GM18868 (cell line): ENCODE measurements around the gene ATP6V0C.
"Not testable (repeated sequence)": the region's sequence is repeated elsewhere in the genome, so short reads cannot be mapped to it uniquely, and the experiment has no call there.

Experiments used
- ATAC-seq: cut with Tn5 transposase; IDR thresholded peaks from one replicate; pipeline ENCODE4 v1.9.1; 2021; ENCODE audit warnings: mild to moderate bottlenecking, moderate library complexity; ENCODE audit not compliant: unreplicated experiment

The ATP6V0C gene

DNA sequence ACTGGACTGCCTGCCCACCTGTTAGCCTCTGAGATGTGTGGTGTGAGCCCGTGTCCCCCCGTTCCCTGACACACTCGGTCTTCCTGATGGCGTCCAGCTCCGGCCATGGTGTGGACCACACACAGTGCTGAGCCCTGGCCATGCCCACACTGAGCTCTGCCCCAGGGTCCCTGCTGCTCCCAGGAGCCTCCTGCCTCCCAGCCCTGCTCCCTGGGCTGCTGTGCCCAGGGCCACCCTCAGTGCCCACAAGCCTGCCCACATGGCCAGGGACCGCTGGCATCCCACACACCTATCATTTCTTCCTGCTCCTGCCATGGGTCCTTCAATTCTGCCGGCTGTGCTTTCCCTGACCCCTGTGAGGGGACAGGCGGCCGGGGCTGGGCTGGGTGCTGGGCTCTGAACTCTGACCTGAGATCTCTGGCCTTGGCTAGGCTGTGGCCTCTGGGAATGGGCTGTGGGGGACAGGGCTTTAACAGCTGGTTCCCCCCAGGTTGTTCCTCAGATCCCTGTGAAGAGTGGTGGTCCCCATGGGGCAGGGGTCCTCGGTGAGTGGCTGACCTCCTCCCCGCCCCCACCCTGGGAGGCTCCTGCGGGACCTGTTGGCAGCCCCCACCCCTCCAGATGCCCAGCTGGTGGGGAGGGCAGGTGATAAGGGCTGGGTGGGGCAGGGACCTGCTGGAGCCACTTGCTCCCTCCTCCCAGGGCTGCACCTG is 13.5 kb downstream of the ATP6V0C start:
- ATAC-seq = no peak

DNA sequence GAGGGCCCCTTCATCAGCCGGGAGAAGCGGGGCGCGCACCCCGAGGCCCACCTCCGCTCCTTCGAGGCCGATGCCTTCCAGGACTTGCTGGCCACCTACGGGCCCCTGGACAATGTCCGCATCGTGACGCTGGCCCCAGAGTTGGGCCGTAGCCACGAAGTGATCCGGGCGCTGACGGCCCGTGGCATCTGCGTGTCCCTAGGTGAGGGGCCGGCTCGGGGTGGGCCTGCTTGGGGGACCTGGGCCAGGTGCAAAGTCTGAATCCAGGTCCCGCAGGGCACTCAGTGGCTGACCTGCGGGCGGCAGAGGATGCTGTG is 14.0 kb downstream of the ATP6V0C start:
- ATAC-seq = no peak

DNA sequence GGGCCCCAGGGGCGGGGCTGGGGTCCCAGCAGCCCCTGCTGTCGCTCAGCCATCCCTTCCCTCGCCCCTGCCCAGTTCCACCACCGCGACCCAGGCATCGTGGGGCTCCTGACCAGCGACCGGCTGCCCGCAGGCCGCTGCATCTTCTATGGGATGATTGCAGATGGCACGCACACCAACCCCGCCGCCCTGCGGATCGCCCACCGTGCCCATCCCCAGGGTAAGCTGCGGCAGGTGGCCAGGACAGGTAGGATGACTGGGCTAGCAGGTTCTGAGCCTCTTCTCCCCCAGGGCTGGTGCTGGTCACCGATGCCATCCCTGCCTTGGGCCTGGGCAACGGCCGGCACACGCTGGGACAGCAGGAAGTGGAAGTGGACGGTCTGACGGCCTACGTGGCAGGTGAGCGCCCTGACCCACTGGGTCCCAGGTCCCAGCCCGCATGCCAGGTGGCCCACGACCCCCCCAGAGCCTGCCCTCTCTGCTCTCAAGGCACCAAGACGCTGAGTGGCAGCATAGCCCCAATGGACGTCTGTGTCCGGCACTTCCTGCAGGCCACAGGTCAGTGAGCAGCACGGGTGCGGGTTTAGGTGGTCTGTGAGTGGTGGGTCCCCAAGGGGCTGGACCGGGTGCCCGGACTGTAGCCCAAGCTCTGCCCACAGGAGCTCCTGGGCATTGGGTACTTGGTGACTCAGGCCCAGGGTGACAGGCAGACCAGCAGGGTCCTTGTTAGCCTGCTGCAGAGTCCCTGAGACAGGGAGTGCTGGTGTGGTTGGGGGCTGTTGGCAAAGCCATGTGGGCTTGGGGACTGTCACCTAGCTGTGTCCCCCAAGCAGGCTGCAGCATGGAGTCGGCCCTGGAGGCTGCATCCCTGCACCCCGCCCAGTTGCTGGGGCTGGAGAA is 14.7 kb downstream of the ATP6V0C start:
- no peak for ATAC-seq

DNA sequence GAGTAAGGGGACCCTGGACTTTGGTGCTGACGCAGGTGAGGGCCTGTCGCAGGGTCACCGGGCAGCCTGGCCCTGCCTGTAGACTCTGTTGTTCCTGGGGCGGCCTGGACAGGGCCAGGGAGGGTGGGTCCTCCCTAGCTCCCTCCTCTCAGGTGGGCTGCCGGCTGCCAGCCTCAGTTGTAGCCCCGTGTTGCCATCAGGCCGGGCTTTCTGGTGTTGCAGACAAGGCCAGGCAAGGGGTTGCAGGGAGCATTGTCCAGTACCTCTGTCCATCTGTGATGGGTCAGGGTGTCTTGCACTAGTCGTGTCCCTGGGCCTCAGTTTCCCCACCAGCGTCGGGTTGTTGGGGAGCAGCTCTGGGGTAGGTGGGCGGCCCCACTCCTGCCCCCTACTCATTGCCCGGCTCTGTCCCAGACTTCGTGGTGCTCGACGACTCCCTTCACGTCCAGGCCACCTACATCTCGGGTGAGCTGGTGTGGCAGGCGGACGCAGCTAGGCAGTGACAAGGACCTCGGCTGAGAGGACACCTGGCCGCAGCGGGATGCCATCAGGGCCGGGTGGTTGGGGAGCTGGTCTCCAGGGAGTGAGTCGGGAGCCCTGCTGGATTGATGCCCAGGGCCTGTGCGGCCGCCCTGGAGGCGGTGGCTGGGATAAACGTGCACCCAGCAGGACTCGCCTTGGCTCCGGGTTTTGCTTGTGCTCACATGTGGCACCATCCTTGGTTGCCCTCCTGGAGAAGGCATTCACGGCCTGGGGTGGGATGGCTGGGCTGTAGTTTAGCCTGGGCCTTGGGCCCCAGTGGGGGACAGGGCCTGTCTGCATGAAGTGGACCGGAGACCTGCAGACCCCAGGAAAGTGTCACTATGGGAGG is 15.5 kb downstream of the ATP6V0C start:
- ATAC-seq = no peak

DNA sequence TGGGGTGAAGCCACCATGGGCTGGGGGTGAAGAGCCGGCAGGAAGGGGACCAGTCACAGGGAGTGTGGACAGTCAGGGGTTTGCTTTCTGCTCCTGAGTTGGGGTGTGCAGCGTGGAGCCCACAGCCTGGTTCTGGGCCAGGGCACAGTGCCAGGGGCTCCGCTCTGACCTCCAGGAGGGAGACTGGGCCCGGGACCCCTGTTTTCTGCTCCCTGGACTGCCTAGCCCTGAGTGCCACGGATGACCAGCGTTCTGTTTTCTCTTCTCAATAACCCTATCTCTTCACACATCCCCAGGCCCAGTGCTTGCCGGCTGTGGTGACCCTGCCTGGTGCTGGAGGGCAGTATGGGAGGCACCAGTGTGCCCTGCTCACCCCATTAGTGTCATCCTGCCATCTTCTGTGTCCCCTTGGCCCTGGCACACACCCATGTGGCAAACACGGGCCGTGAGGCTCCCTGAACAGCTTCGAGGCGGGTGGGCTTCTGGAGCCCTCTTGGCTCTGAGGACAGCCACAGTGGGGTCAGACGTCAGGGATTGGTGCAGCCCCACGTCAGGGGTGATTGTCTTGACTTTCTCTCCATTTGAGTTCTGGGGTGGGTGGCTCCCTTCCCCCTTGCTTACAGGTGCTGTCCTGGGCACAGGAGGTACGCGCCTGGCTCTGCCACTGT is 16.3 kb downstream of the ATP6V0C start:
- ATAC-seq = no peak

DNA sequence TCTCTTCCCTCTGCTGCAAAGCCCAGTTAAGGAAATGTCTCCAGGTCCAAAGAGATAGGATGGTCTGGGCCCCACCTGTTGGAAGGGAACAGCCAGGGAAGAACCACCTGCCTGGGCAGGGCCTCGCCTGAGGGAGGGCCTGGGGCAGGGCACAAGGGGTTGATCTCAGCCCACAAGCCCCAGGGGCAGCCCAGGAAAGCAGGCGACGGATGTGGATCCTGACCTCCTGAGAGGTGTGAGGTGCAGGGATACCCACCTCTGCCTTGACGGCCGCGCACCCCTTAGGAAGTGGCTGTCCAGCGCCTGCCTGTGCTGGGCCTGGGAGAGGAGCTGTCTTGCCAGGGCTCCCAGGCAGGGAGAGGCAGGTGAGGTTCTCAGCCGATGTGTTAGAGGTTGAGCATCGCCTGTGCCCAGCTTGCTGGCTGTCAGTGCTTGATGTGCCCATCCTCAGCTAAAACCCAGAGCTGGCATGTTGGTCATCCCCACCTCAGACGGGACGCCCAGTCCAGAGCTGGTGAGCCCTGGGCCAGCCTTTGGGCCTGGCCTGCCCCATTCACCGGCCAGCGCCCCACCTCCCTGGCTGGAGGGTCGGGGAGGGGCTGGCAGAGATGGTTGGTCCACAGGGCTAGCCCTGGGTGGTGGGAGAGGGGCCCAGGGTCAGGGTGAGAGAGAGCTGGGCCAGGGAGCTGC is 17.0 kb downstream of the ATP6V0C start:
- no peak for ATAC-seq

DNA sequence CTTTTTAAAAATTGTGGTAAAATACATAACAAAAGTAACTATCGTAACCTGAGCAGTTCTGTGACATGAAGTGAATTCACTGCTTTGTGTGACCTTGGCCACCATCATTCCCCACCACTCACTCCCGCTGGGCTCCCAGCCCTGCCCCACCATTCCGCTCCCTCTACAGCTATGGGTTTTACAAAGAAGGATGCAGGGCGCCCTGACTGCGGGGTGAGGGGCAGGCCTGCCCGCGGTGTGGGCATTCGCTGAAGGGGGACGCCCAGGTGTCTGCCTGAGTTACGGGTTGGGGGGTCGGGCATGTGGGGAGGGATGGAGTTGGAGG is 17.6 kb downstream of the ATP6V0C start, which contains the start of gene CEMP1:
TSS of gene CEMP1 (minus strand) at position 38 of the 325 bp plus-strand sequence. CDS start 335 bp downstream, outside the sequence.
- ATAC-seq = no peak

DNA sequence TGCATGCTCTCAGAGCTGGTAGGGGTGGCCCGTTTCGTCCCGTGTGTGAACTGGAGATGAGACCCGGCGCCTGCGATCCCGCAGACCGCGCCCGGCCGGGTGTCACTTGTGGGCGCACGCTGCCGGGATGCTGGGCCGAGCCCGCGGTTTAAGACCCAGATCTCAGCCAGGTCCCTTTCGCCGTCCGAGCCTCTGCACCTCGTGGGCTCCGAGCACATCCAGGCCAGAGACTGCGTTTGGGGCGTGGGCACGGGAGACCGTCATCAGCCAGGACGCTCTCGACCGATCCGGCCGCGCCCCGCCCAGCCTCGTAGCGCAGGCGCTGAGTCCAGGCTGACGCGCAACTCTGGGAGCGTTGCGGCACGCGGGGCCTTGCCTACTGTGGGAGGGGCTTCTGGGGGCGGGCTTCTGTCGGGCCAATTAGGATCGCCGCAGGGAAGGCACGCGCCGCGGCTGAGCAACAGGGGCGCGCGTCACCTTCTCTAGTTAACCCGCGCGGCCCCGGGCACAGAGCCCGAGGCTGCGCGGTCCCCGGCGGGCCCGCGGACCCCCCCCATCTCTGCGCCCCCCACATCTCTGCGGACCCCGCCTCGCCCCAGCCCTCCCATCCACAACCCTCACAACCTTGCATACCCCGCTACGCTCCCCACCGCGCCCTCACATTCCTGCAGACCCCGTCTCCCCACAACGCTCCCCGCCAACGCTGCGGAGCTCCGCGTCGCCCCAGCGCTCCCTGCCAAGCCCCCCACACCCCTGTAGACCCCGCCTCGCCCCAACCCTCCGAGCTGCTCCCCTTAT is 18.1 kb downstream of the ATP6V0C start:
- peak; percentile 87 for ATAC-seq

DNA sequence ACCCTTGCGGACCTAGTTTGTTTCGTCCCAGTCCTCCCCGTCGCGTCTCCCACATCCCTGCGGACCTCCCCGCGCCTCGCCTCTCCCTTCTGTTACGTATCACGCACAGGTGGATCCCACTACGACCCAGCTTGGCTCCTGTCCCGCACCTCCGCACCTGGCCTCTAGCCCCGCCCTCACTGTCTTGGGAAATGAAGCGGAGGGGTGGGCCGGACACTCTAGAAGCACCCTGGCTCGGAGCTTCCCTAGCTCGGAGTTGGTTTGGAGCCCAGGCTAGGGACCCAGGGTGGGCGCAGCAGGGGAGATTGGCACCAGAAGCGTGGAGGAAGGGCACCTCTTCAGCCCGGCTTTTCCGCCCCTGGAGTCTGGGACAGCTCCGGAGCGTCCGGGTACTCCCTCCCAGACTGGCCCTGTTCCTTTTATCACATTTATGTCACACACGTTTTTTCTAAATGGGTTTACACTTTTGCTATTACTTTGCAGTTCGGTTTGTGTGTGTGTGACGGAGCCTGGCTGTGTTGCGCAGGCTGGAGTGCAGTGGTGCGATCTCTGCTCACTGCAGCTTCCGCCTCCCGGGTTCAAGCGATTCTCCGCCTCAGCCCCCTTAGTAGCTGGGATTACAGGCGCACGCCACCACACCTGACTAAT is 18.9 kb downstream of the ATP6V0C start:
- ATAC-seq = no peak

DNA sequence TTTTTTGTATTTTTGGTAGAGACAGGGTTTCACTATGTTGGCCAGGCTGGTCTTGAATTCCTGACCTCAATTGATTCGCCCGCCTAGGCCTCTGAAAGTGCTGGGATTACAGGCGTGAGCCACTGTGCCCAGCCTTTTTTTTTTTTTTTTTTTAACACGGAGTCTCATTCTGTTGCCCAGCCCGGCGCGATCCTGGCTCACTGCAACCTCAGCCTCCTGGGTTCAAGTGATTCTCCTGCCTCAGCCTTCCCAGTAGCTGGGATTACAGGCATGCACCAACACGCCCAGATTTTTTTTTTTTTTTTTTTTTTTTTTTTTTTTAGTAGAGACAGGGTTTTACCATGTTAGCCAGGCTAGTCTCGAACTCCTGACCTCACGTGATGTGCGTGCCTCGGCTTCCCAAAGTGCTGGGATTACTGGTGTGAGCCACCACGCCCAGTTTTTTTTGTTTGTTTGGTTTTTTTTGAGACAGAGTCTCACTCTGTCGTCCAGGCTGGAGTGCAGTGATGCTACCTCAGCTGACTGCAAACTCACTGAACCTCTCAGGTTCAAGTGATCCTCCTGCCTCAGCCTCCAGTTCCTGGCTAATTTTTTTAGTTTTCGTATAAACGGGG is 19.5 kb downstream of the ATP6V0C start:
- not testable (repeated sequence) for ATAC-seq

DNA sequence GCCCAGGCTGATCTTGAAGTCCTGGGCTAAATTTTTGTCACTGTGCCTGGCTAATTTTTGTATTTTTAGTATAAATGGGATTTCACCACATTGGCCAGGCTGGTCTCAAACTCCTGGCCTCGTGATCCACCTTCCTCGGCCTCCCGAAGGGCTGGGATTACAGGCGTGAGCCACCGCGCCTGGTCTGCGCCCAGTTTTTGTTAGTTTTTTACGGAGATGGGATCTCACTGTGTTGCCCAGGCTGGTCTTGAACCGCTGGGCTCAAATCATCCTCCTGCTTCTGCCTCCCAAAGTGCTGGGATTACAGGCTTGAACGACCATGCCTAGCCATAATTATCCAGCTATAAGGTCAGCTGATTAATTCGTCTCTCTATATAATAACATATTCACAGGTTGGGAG is 20.2 kb downstream of the ATP6V0C start:
- ATAC-seq = no peak

DNA sequence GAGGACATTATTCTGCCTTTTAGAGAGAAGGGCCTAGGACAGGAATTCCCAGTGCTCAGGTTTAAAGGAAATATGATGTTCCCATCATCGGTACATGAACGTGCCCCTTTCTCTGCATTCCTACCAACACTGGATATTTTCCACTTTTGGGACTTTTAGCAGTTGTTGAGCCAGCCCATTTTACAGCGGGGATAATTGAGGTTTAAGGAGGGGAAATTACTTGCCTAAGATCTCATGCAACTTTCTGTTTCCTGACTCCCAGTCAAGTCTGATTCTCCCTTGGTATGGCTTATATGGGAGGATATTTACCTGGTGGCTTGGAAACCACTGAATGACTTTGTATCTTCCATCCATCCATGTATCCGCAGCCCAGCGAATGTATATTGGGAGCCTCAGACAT is 20.6 kb downstream of the ATP6V0C start:
- ATAC-seq = not testable (repeated sequence)

DNA sequence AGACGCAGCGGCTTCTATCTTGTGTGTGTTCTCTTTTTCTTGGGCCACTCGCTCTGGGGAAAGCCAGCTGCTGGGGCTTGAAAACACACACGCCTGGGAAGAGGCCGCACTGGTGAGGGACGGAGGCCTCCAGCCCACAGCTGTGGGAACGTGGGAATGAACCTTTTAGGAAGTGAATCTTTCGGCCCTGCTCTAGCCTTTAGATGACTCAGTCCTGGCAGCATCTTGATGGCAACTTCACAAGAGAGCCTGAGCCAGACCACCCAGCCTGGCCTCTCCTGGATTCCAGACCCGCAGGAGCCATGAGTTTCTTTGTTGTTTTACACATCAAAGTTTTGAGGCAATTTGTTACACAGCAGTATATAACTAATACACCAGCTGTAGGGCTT is 21.9 kb downstream of the ATP6V0C start:
- ATAC-seq = no peak

DNA sequence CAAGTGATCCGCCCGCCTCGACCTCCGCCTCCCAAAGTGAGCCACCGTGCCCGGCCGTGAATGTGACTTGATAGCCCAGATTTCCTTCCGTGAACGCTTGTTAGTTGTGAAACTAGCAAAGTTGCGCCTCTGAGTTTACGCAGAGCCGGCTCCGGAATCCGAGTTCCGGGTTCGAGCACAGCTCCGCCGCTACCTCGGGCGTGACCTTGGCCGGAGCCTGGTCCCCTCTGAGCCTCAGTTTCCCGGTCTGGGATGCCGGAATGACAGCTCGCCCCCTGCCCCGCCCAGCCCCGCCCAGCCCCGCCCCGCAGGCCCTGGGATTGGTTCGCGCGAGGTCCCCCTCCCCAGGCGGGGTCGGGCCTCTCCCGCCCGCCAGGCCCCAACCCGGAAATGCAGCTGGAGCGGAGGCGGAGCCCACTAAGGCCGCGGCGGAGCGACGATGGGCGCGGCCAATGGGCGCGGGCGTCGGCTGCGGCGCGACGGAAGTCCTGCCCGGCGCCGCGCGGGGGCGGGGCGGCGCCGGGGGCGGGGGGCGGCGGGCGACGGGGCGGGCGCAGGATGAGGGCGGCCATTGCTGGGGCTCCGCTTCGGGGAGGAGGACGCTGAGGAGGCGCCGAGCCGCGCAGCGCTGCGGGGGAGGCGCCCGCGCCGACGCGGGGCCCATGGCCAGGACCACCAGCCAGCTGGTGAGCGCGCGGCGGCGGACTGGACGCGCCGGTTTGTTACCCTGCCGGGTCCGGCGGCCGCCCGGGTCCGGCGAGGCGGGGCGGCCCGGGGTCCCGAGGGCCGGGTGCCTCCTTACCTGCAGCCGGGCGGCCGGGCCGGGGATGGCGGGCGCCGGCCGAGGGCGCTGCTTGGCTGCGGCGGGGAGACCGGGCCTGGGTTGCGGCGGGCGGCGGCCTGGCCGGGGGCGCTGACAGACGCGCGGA is 24.0 kb downstream of the ATP6V0C start, which contains the start of gene PDPK1:
TSS of gene PDPK1 (plus strand) at position 571 of the 929 bp plus-strand sequence. CDS start at position 663, 92 bp downstream.
- ATAC-seq = peak; percentile 82

DNA sequence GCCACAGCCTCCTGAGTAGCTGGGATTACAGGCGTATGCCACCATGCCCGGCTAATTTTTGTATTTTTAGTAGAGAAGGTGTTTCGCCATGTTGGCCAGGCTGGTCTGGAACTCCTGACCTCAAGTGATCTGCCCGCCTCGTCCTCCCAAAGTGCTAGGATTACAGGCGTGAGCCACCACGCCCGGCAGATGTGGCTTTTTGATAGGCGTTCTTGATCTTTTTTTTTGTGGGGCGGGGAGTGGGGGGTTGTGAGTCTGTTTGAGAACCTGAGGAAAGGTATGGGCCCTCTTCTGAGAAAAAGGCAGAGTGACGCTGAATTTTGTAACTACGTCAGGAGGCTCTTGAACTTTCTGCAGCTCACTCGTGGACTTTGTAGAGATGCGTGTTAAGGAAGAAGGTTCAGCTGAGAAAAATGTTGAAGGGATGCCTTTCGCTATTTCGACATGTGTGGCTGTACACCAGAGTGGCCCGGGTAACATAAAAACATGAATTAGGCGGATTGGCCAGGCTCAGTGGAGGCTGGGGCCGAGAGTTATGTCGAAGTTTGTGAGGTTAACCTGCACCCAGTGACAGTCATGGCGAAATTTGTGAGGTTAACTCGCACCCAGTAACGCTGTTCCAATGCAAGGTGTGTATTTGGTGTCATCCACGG is 25.6 kb downstream of the ATP6V0C start:
- not testable (repeated sequence) for ATAC-seq

DNA sequence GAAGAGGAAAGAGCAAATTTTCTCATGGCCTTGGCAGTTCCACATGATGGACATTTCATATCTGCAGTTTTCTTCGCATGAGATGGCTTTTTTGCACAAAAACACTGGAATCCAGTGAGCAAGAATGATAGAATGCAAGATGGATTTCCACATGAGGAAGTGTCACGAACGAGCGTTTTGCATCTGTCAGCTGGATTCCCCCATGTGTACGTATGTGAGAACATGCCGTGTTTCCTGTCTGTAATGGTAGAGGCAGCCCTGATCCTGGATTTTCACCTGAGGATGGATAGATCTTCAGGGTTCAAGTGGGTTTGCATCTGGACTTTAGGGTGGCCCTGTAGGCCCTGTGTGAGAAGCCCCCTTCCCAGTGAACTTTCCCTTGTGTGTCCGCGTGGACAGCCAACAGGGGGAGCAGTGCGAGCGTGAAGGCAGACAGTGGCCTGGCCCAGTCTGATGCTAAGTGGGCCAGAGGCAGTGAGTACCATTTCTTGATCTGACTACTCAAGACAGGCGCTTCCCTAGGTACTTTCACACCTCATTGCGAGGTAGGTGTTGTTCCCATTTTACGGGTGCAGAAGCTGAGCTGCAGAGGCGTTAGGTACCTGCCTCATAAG is 26.2 kb downstream of the ATP6V0C start:
- ATAC-seq = not testable (repeated sequence)
